ENCODE results near the gene CARD10. TPM values are rescaled to one million over a fixed set of nuclear protein-coding genes. Genes with fewer than 3 reads are reported as not detected.
A peak's percentile ranks its signal among the peaks of the same experiment; 100 is the strongest.

CARD10 gene
- total RNA-seq, 1 donor from 2014 or later = 5.7 TPM

GRCh38 chr22:37508431-37508992 is 10.7 kb downstream of the CARD10 start:
- H3K27me3 ChIP-seq (ENCODE audit: control insufficient read depth in 3 of 3, insufficient read depth in 3 of 3, low read length in 3 of 3) = peaks cover under 1 to 9% (median 7%) of the 10 kb centered on the region in 3 donors
- peak overlapping the region in 1 of 3 donors; percentile 33 for H3K9ac ChIP-seq (ENCODE audit: low read depth in 1 of 3, low read length in 3 of 3)
- H3K4me3 ChIP-seq (ENCODE audit: low read length in 3 of 3) = no peak overlapping the region
- H3K36me3 ChIP-seq (ENCODE audit: control insufficient read depth in 3 of 3, insufficient read depth in 3 of 3, low read length in 3 of 3) = peaks cover 0 to 3% (median 0%) of the 10 kb centered on the region in 3 donors
- peak overlapping the region; percentile 12 for H3K27ac ChIP-seq (ENCODE audit: low read depth, low read length)
- H3K4me1 ChIP-seq (ENCODE audit: control insufficient read depth in 3 of 3, insufficient read depth in 3 of 3, low read length in 3 of 3) = peaks cover 33 to 61% (median 39%) of the 10 kb centered on the region in 3 donors
- H3K9me3 ChIP-seq (ENCODE audit: control insufficient read depth in 3 of 3, low read length in 3 of 3) = no peaks in the 10 kb centered on the region

DNA sequence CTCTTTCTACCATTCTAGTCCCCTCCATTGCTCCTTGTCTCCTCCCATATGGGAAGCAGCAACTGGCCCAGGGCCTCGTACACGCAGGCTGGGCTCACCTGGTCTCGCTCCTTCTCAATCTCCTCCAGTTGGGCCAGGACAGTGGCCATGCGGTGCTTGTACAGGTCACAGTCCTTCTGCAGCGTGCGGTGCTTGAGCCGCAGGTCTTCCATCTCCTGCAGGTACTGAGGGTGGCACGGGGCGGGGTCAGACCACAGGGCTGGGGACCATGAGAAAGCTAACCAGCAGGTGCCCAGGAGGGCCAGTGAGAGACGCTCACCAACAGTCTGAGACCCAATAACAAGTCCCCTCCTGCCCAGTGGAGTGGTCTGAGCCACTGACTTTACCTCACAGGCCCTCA is 11.5 kb downstream of the CARD10 start:
- H3K27ac ChIP-seq (ENCODE audit: low read depth, low read length) = no peak overlapping the region
- peaks cover 0 to 3% (median 0%) of the 10 kb centered on the region in 3 donors for H3K36me3 ChIP-seq (ENCODE audit: control insufficient read depth in 3 of 3, insufficient read depth in 3 of 3, low read length in 3 of 3)
- H3K9me3 ChIP-seq (ENCODE audit: control insufficient read depth in 3 of 3, low read length in 3 of 3) = no peaks in the 10 kb centered on the region
- no peak overlapping the region for H3K4me3 ChIP-seq (ENCODE audit: low read length in 3 of 3)
- peaks cover 40 to 67% (median 42%) of the 10 kb centered on the region in 3 donors for H3K4me1 ChIP-seq (ENCODE audit: control insufficient read depth in 3 of 3, insufficient read depth in 3 of 3, low read length in 3 of 3)
- H3K9ac ChIP-seq (ENCODE audit: low read depth in 1 of 3, low read length in 3 of 3) = no peak overlapping the region
- peaks cover 5 to 9% (median 7%) of the 10 kb centered on the region in 3 donors for H3K27me3 ChIP-seq (ENCODE audit: control insufficient read depth in 3 of 3, insufficient read depth in 3 of 3, low read length in 3 of 3)

- H3K27me3 ChIP-seq (ENCODE audit: control insufficient read depth in 3 of 3, insufficient read depth in 3 of 3, low read length in 3 of 3) = peaks cover 5 to 13% (median 11%) of the 10 kb centered on the region in 3 donors
- H3K36me3 ChIP-seq (ENCODE audit: control insufficient read depth in 3 of 3, insufficient read depth in 3 of 3, low read length in 3 of 3) = peaks cover 0 to 3% (median 0%) of the 10 kb centered on the region in 3 donors
- no peak overlapping the region for H3K4me3 ChIP-seq (ENCODE audit: low read length in 3 of 3)
- no peaks in the 10 kb centered on the region for H3K9me3 ChIP-seq (ENCODE audit: control insufficient read depth in 3 of 3, low read length in 3 of 3)
- no peak overlapping the region for H3K27ac ChIP-seq (ENCODE audit: low read depth, low read length)
- H3K9ac ChIP-seq (ENCODE audit: low read depth in 1 of 3, low read length in 3 of 3) = no peak overlapping the region
- H3K4me1 ChIP-seq (ENCODE audit: control insufficient read depth in 3 of 3, insufficient read depth in 3 of 3, low read length in 3 of 3) = peaks cover 40 to 70% (median 42%) of the 10 kb centered on the region in 3 donors
Measured at GRCh38 chr22:37505989-37506388, 13.2 kb downstream of the CARD10 start.

DNA sequence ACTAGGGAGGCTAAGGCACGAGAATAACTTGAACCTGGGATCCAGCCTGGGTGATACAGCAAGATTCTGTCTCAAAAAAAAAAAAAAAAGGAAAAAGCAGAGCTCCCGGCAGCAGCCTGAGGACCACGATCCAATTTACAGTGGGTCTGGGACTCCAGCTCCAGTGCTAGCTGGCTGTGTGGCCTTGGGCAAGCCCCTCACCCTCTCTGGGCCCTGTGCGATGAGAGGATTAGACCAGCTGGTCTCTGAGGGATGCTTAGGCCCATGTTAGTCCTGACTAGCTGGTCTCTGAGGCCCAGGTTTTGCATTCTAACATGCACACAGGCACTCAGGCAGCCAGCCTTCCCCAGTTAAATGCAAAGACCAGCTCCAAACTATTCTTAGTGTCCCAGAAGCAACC is 13.7 kb downstream of the CARD10 start:
- peaks cover 40 to 73% (median 46%) of the 10 kb centered on the region in 3 donors for H3K4me1 ChIP-seq (ENCODE audit: control insufficient read depth in 3 of 3, insufficient read depth in 3 of 3, low read length in 3 of 3)
- no peak overlapping the region for H3K9ac ChIP-seq (ENCODE audit: low read depth in 1 of 3, low read length in 3 of 3)
- no peaks in the 10 kb centered on the region for H3K9me3 ChIP-seq (ENCODE audit: control insufficient read depth in 3 of 3, low read length in 3 of 3)
- peaks cover 0 to 3% (median 0%) of the 10 kb centered on the region in 3 donors for H3K36me3 ChIP-seq (ENCODE audit: control insufficient read depth in 3 of 3, insufficient read depth in 3 of 3, low read length in 3 of 3)
- H3K4me3 ChIP-seq (ENCODE audit: low read length in 3 of 3) = no peak overlapping the region
- H3K27me3 ChIP-seq (ENCODE audit: control insufficient read depth in 3 of 3, insufficient read depth in 3 of 3, low read length in 3 of 3) = peaks cover 8 to 13% (median 11%) of the 10 kb centered on the region in 3 donors
- H3K27ac ChIP-seq (ENCODE audit: low read depth, low read length) = no peak overlapping the region

GRCh38 chr22:37504964-37505363 is 14.3 kb downstream of the CARD10 start:
- H3K27ac ChIP-seq (ENCODE audit: low read depth, low read length) = peak overlapping the region; percentile 76
- H3K9me3 ChIP-seq (ENCODE audit: control insufficient read depth in 3 of 3, low read length in 3 of 3) = no peaks in the 10 kb centered on the region
- no peak overlapping the region for H3K4me3 ChIP-seq (ENCODE audit: low read length in 3 of 3)
- peaks cover 37 to 74% (median 52%) of the 10 kb centered on the region in 3 donors for H3K4me1 ChIP-seq (ENCODE audit: control insufficient read depth in 3 of 3, insufficient read depth in 3 of 3, low read length in 3 of 3)
- H3K9ac ChIP-seq (ENCODE audit: low read depth in 1 of 3, low read length in 3 of 3) = no peak overlapping the region
- H3K36me3 ChIP-seq (ENCODE audit: control insufficient read depth in 3 of 3, insufficient read depth in 3 of 3, low read length in 3 of 3) = peaks cover 0 to 4% (median 0%) of the 10 kb centered on the region in 3 donors
- H3K27me3 ChIP-seq (ENCODE audit: control insufficient read depth in 3 of 3, insufficient read depth in 3 of 3, low read length in 3 of 3) = peaks cover 8 to 11% (median 10%) of the 10 kb centered on the region in 3 donors

- Histone ChIP-seq H3K36me3 (ENCODE audit: control insufficient read depth in 3 of 3, insufficient read depth in 3 of 3, low read length in 3 of 3) (peaks cover 0 to 5% (median 0%) of the 10 kb centered on the region in 3 donors), H3K9ac (ENCODE audit: low read depth in 1 of 3, low read length in 3 of 3) (peak overlapping the region in 1 of 3 donors; percentile 8), H3K4me1 (ENCODE audit: control insufficient read depth in 3 of 3, insufficient read depth in 3 of 3, low read length in 3 of 3) (peaks cover 42 to 78% (median 49%) of the 10 kb centered on the region in 3 donors), H3K27me3 (ENCODE audit: control insufficient read depth in 3 of 3, insufficient read depth in 3 of 3, low read length in 3 of 3) (peaks cover 7 to 20% (median 10%) of the 10 kb centered on the region in 3 donors), H3K4me3 (ENCODE audit: low read length in 3 of 3) (no peak overlapping the region), H3K9me3 (ENCODE audit: control insufficient read depth in 3 of 3, low read length in 3 of 3) (no peaks in the 10 kb centered on the region), H3K27ac (ENCODE audit: low read depth, low read length) (peak overlapping the region; percentile 76)
Measured at GRCh38 chr22:37503850-37504249, 15.4 kb downstream of the CARD10 start.

DNA sequence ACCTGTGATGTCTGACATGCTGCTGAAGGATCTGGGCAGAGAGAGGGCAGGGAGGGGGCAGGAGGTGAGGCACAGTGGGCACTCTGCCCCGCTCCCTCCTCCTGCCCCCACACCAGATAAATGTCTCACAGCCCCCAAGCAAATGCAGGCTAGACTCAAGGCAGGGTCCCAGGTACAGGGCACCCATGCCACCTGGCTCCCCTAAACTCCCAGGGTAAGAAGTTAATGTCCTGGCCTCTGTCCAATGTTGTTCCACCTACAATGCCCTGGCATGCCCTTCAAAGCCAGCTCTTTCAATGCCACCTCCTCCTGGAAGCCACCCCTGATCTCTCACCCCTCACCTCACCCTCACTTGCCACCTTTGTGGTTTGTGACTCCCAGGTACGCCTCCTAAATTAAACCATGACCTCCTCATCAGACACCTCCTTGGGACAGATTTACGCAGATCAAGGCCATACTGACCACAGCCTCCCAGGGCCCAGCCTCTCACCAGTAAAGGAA is 16.0 kb downstream of the CARD10 start:
- Histone ChIP-seq H3K4me3 (ENCODE audit: low read length in 3 of 3) (no peak overlapping the region), H3K36me3 (ENCODE audit: control insufficient read depth in 3 of 3, insufficient read depth in 3 of 3, low read length in 3 of 3) (peaks cover 0 to 5% (median 0%) of the 10 kb centered on the region in 3 donors), H3K9me3 (ENCODE audit: control insufficient read depth in 3 of 3, low read length in 3 of 3) (no peaks in the 10 kb centered on the region), H3K9ac (ENCODE audit: low read depth in 1 of 3, low read length in 3 of 3) (peak overlapping the region in 2 of 3 donors; percentile 38 to 50), H3K27me3 (ENCODE audit: control insufficient read depth in 3 of 3, insufficient read depth in 3 of 3, low read length in 3 of 3) (peaks cover 7 to 20% (median 10%) of the 10 kb centered on the region in 3 donors), H3K27ac (ENCODE audit: low read depth, low read length) (peak overlapping the region; percentile 76), H3K4me1 (ENCODE audit: control insufficient read depth in 3 of 3, insufficient read depth in 3 of 3, low read length in 3 of 3) (peaks cover 38 to 74% (median 49%) of the 10 kb centered on the region in 3 donors)

- Histone ChIP-seq H3K27ac (ENCODE audit: low read depth, low read length) (peak overlapping the region; percentile 76), H3K9me3 (ENCODE audit: control insufficient read depth in 3 of 3, low read length in 3 of 3) (no peaks in the 10 kb centered on the region), H3K36me3 (ENCODE audit: control insufficient read depth in 3 of 3, insufficient read depth in 3 of 3, low read length in 3 of 3) (peaks cover 0 to 2% (median 2%) of the 10 kb centered on the region in 3 donors), H3K9ac (ENCODE audit: low read depth in 1 of 3, low read length in 3 of 3) (peak overlapping the region in 1 of 3 donors; percentile 50), H3K4me3 (ENCODE audit: low read length in 3 of 3) (no peak overlapping the region), H3K27me3 (ENCODE audit: control insufficient read depth in 3 of 3, insufficient read depth in 3 of 3, low read length in 3 of 3) (peaks cover 7 to 20% (median 10%) of the 10 kb centered on the region in 3 donors), H3K4me1 (ENCODE audit: control insufficient read depth in 3 of 3, insufficient read depth in 3 of 3, low read length in 3 of 3) (peaks cover 34 to 72% (median 51%) of the 10 kb centered on the region in 3 donors)
Measured at GRCh38 chr22:37502342-37503182, 16.7 kb downstream of the CARD10 start.

GRCh38 chr22:37501610-37502341 is 17.4 kb downstream of the CARD10 start:
- Histone ChIP-seq H3K4me3 (ENCODE audit: low read length in 3 of 3) (peak overlapping the region in 1 of 3 donors; percentile 13), H3K4me1 (ENCODE audit: control insufficient read depth in 3 of 3, insufficient read depth in 3 of 3, low read length in 3 of 3) (peaks cover 32 to 70% (median 51%) of the 10 kb centered on the region in 3 donors), H3K9me3 (ENCODE audit: control insufficient read depth in 3 of 3, low read length in 3 of 3) (no peaks in the 10 kb centered on the region), H3K9ac (ENCODE audit: low read depth in 1 of 3, low read length in 3 of 3) (peak overlapping the region in 1 of 3 donors; percentile 60), H3K27me3 (ENCODE audit: control insufficient read depth in 3 of 3, insufficient read depth in 3 of 3, low read length in 3 of 3) (peaks cover 7 to 20% (median 10%) of the 10 kb centered on the region in 3 donors), H3K36me3 (ENCODE audit: control insufficient read depth in 3 of 3, insufficient read depth in 3 of 3, low read length in 3 of 3) (peaks cover 0 to 2% (median 2%) of the 10 kb centered on the region in 3 donors), H3K27ac (ENCODE audit: low read depth, low read length) (peak overlapping the region; percentile 76)
